HEK293T (cell line): ENCODE results near the gene MYL1.

Experiments
- ARNT ChIP-seq: fragments of 450-650 bp; IDR thresholded peaks from 2 replicates; pipeline ENCODE4 v1.6.1; 2017; ENCODE audit warnings: mild to moderate bottlenecking
- BHLHE40 ChIP-seq: fragments of 450-650 bp; IDR thresholded peaks from 2 replicates; pipeline ENCODE4 v1.6.1; 2016; ENCODE audit warnings: mild to moderate bottlenecking, moderate library complexity, borderline replicate concordance
- ELF4 ChIP-seq: fragments of 450-650 bp; IDR thresholded peaks from 2 replicates; pipeline ENCODE4 v1.6.1; 2017; ENCODE audit warnings: antibody characterized with exemption
- FOXA1 ChIP-seq: fragments of 450-650 bp; IDR thresholded peaks from 2 replicates; pipeline ENCODE4 v1.6.1; 2016; ENCODE audit warnings: mild to moderate bottlenecking
- NFRKB ChIP-seq: fragments of 450-650 bp; IDR thresholded peaks from 2 replicates; pipeline ENCODE4 v1.6.1; 2016; ENCODE audit warnings: mild to moderate bottlenecking, moderate library complexity
- SP1 ChIP-seq: fragments of 450-650 bp; IDR thresholded peaks from 2 replicates; pipeline ENCODE4 v1.6.1; 2017
- TARDBP ChIP-seq: fragments of 450-650 bp; IDR thresholded peaks from 2 replicates; pipeline ENCODE4 v1.6.1; 2016

GRCh38 chr2:210324906-210325305 is 9.9 kb upstream of the MYL1 start:
- TF ChIP-seq TARDBP: no peak
- no peak for TF ChIP-seq ELF4
- no peak for TF ChIP-seq NFRKB
- no peak for TF ChIP-seq SP1
- no peak for TF ChIP-seq BHLHE40
- TF ChIP-seq FOXA1: no peak
- no peak for TF ChIP-seq ARNT
